Panc1 (cell line): ENCODE data around the gene ITPRIPL1.

Source experiments
- CTCF ChIP-seq: fragments of 450-650 bp; IDR thresholded peaks from 2 replicates; pipeline ENCODE4 v1.5.1; 2017; ENCODE audit warnings: mild to moderate bottlenecking
- REST ChIP-seq, 2 experiments: IDR thresholded peaks; 2 replicates each; pipeline ENCODE4 v1.6.1; 2011 to 2012; ENCODE audit warnings: low read depth in 2 of 2, control low read depth in 1 of 2, low read length in 1 of 2, mild to moderate bottlenecking in 1 of 2, moderate library complexity in 1 of 2; ENCODE audit not compliant: insufficient read depth in 1 of 2

GRCh38 chr2:96317584-96317997, 7.5 kb upstream of the ITPRIPL1 start:
- TF ChIP-seq CTCF, result no peak
- TF ChIP-seq REST (IDR thresholded peaks at IDR 0.05; ENCODE audit: insufficient read depth in 1 of 2, low read depth in 2 of 2, low read length in 1 of 2), result no peak
